Effector CD8-positive, alpha-beta T cell (primary cell): ENCODE results near the gene ACSS1.

Source experiments
- DNase-seq: peaks from one replicate; lab custom pipeline; 2025; lab: John Stamatoyannopoulos, UW

ACSS1 gene

DNA sequence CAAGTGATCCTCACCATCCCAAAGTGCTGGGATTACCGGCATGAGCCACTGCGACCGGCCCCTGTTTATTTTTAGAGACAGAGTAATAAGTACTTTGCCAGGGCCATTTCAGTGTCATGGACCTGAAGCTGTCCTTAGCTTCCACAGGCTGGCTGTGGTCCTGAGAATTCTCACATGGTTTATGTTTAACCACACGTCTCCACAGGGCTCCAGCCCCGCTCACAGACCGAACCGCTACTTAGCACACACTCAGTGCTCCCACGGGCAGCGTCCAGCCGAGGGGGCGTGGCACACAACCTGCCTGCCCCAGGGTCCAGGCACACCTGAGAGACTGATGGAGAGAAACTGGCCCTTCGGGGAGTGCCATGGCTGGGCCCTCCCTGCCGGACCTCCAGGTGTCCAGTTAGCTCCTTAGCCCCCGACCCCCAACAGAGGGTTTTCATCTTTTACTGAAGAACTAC, 11.7 kb downstream of the ACSS1 start:
- no peak for DNase-seq

DNA sequence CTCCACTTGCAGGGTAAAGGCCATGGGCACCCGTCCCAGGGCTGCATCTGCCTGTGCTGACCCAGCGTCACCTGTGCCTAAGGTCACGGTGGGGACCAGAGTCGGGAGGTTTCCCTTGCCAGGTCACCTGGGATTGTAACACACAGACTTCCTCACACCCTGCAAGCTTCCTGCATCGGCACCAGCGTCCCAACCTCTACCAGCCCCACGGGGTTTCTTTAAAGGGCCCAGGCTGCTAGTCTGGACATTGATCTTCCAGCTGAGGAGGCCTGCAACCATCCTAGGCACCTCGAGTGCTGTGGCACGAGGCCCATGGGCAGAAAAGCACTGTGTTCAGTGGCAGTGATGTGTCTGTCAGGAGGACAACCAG, 12.6 kb downstream of the ACSS1 start:
- DNase-seq, result no peak

DNA sequence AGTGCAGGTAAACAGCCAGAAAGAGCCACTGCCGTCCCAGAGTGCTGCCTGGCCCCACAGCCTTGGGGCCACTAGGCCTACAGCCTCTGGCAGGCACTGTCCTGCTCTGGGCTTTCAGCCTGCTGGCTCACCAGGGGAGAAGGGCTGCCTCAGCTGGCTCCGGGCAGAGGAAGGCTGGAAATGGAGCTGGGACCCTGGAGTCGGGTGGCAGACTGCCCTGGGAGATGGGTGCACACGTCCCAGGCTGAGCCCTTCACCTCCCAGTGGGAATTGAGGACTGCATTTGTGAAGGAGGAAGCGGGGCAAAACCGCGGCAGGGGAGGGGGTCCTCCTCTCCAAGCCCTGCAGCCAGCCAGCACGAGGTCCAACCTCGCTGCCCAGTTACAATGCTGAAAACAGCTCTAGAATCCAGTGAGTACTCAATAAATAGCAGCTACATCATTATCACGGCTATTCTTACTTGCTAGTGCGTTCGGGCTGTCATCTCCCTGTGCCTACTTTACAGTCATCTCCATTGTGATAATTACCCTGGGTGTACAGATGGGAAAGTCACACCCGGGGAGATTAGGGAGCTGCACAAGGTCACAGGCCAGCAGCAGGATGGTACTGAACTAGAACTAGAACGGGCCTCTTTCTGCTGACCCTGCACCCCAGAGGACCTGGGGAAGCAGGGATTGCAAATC, 13.1 kb downstream of the ACSS1 start:
- DNase-seq, result no peak

DNA sequence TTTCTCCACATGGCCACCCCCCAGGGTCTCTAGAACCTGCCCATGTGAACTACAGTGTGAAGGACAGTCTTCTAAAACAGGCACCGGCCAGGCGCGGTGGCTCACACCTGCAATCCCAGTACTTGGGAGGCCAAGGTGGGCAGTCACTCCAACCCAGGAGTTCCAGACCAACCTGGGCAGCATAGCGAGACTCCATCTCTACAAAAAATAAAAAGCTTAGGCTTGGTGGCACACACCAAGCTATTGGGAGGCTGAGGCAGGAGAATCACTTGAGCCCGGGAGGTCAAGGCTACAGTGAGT, 13.7 kb downstream of the ACSS1 start:
- no peak for DNase-seq

DNA sequence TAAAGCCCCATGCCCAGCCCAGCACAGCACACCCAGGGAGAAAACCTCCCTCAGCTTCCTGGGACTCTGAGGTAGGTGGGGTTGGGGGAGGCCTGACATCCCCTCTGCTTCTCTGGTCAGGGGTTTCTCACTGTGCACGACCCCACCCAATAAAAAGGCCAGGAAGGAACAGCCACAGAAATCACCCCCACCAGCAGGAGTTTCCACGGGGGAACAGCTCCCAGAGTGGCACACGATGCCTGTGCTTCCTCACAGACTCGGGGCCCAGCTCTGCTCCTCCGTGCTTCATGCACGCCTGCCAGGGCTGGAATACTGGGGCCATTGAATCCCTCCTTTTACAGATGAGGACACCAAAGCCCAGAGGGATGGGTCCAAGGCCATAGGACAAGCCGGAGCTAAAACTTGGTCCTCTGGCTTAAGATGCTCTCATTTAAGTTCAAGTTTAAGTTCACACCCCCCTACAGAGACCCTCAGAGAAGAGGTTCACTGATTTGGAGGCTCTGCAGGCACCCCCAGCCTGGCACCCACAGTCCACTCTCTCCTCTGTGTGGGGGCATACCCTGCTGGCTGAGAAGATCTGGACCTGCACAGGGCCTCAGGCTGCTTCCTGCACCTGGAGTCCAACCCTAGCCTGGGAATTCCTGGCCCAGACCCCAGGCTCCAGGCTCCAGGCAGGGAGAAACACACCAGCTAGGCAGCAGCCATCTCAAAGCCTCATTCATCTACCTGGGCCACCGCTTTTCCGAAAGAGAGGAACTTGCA, 14.3 kb downstream of the ACSS1 start:
- no peak for DNase-seq

DNA sequence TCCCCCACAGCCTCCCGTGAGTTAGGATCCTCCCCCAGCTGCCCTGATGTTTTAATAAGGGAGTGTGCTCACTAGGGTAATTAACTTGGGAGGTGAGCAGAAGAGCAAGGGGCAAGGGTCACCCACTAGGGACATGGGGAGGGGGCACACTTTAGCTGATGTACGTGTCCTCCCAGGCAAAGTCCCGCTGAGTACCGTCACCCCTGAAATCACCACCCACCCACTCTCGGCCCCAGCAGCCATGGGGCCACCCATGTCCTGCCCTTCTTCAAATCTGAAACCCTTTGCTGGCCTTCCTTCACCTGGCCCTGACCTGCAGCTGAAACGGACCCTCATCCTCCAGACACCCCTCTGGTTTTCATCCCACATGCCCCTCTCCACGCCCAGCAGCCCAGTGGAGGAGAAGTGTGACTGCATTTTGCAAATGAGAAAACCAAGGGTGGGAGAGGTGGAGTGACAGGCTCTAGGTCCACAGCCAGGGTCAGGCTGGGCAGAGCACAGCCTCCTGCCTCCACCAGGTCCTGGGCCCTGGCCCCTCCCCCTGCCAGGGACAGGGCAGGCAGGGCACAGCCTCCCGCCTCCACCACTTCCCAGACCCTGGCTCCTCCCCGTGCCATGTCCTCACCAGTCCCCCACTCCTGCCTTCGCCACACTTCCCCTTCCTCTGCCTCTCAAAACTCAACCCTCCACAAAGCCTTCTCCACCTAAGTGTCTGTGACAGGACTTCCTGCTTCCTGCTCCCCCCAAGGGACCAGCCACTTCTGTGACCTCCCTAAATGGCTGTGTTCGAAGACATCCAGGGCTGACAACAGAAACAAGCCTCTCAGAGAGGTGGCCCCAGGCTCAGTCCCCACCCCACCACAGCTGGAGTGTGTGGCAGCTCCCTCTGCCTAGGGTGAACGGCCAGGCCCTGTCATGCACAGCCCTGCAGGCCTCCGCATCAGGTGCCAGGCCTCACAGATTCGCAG, 15.1 kb downstream of the ACSS1 start:
- peak; percentile 23 for DNase-seq

DNA sequence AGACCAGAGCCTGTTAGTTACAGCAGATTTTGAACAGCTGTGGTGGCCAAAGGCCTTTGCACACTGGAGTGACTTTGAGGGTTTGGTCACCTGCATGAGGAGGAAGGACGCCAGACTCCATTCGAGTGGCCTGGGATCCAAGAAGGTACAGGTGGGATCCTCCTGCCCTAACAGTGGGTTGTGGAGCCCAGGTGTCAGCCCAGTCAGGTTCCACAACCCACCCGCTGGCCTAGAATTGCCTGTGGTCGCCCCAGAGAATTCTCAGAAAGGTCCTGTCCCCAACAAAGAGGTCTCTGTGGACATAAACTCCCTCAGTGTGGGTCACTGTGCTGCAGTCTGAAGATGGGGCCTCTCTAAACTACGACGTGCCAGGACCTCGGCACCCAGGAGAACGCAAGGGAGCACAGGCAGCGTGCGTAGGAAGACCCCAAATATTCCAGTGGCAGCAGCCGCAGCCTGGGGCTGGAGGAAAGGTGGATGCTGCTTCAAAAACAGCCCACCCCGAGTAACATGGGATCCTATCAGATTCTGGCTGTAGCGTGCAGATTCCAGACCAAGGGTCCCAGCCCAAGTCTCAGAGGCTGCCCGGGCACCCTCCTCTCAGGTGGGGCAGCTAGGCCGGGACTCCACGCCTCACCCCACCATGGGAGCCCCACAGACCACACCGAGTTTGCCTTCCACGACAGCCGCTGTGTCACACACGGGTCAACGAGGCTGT, 16.0 kb downstream of the ACSS1 start:
- DNase-seq, result no peak

DNA sequence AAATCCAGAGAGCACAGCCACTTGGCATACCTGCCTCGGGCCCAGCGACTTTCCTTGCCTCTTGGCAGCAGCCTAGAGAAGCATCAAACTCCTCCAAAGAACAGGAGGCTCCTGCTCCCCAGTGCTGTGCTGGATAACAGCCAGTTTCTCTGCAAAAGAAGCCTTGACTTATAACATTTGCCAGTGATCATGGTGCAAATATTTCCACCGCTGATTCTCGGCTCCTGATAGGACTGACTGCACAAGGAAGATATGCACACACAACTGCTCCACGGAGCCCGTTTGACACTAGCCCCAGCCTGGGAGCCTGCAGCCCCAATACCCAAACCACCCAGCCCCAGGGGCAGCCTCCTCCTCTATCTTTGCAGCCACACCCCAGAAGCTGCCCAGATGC, 17.5 kb downstream of the ACSS1 start:
- DNase-seq, result no peak

DNA sequence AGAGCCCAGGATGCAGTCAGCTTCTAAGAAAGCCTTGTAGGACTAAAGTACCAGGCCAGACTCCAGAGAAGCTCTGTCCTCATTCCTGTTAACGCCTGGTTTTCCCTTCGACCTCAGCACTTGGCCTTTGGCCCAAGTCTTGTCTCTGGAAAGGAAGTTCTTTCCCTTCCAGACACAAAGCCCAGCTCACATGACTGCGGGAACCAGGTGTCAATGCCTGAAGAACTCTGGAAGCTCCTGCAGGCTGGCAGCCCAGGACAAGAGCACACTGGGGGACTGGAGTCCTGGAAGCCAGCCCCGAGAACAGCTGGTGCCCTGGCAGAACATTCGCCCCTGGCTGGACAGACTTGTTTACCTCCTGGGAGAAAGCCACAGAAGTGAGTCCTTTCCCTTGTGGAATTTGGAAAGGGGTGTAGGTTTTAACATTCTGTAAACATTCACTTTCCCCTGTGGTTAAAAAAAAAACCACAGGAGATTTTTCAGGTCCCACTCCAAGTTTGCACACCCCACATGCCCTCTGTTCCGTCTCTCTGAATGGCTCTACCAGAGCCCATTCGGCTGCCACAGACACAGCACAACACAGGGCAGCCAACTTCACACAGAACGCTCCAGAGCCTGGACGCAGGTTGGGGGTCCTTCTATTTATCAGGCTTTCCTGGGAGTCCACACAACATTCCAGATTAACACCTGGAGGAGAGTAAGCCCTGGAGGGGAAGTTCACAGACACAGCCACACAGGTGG, 18.1 kb downstream of the ACSS1 start:
- no peak for DNase-seq

DNA sequence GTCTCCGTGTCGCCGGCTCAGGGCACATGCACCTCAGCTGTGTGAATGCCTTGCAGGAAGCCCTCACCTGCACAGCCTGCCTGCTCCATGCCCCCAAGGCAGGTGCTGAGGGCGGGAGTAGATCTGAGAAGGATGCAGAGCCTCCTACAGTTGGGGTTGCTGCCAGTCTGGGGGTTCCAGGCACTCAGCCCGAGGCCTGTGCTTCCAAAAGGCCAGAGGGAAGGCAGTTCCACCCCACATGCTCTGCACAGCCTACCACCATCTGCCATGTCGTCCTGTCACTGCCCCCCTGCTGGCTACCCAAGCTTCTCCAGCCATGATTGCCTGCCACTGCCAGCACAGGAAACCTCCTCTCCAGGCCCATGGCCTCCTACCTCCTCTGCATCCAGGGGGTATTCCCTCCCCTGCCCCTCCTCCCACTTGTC, 19.3 kb downstream of the ACSS1 start:
- DNase-seq, result no peak

DNA sequence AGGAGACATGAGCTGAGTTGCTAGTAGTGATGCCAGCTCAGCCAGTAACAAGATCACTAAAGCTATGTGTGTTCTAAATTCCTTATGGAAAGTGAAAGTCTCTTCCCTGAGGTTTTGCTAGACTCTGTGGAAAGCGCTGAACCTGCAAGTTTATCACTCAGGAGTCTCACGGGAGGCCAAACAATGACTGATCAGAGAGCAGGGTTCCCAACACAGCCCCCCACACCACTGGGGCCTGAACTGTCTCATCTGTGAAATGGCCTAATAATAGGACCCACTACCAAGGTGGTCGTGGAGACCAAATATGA, 19.9 kb downstream of the ACSS1 start:
- DNase-seq, result no peak

DNA sequence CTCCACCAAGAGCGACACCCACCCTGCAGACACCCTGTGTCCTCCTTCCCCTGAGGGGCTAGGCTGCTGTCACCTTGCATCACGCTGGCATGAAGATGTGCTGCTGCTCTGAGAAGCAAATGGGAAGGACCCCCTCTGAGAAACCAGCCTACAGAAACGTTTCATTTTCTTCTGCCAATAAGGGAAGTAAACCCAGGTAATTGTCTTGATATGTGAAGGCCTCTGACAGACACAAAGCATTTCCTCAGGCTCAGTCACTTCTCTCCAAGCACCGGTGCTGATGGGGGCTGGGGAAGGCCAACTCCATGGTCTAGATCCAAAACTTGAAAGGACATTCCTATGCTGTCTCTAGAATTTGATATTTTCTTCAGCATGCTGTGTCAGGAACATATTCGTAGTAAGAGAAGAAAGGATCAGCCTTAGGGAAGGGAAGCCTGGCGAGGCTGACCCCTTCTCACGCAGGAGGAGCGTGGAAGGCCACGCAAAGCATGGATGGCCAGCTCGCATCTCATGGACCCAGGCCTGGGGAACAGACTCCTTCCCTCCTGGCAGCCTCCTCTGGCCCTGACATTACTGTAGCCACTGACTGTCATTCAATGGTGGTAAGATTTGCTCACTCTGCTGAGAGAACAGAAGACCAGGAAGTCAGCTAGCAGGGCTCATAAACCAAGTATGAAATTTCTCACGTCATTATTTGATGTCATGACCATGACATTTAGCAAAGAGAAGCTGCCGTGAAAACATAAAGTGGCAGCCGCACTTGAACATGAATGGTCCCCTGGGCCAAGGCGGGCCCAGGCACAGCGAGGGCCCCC, 20.4 kb downstream of the ACSS1 start:
- DNase-seq, result no peak

DNA sequence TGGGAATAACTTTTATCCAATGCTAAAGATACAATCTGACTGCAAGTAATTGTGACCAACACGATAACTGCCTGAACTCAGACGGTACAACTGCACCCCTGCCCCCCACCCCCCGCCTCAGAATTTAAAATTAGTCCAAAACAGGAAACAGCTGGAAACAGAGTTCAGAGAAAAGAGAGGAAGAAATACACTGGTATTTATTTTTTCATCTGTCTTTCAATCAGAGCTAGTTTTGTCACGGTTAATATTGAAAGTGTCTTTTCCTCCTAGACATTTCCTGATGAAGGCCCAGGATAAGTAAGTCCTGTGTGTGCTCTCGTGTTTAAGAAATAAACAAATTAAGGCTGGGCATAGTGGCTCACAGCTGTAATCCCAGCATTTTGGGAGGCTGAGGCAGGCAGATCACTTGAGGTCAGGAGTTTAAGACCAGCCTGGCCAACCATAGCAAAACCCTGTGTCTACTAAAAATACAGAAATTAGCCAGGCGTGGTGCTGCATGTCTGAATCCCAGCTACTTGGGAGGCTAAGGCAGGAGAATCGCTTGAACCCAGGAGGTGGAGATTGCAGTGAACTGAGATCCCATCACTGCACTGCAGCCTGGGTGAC, 21.5 kb downstream of the ACSS1 start:
- no peak for DNase-seq

DNA sequence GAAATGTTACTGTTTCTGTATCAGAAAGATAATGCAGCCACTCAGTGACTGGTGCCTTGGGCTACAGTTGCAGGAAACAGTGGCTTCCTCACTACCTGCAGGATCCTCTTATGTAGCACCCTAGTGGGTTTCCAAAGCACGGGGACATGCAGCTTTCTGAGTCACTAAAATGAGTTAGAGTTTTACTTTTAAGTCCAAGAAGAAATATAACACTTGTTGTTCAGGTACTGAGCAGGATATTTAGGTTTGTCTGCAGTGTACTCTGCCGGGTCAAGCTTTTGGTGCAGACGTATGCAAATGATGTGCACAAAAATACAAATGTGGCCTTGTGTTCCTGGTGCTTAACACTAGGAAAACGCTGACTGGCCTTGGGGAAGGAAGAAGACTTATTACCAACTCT, 22.0 kb downstream of the ACSS1 start:
- DNase-seq, result no peak

DNA sequence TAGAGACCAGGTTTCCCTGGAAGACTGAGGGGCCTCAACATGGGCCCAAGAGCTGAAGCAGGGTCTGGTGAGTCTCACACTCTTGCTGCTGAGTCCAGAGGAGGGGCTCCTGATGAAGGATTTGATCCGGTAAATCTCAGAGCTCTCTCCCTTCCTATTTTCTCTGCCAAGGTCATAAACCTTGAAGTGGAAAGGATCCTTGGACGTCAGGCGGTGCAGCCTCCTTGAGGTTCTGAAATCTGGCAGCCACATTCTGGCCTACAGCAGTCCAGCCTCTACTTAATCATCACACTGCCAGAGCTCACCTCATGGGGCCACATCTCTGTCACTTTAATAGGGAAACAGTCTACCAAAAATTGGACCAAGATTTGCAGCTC, 24.0 kb downstream of the ACSS1 start:
- DNase-seq, result no peak

DNA sequence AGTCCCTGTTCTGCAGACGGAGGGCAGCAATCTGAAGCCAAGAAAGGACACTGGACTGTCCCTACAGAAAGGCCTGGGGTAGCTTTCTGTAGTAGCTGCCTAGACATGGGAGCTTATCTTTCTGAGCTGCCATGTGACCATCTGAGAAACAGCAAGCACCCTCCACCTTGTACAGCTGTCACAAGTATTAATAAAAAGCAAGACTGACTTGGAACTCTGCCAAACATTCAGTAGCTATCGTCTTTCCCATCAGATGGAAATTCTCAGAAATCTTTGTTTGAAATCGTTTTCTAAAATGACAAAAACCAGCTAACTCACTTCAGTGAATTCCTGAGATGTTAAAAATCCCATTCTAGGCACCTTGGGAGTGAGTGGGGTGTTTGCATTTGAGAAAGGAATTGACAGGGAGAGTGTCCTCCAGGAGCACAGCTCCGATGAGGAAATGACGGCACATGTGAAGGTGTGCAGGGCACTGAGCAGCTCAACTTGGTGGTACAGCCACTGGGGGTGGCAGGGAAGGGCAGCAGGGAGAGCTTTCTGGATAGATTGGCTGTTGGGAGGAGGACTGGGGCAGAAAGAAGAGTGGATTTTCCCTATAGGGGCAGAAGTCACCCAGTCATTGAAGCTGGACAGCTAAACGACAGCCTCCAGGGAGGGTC, 24.5 kb downstream of the ACSS1 start:
- no peak for DNase-seq

DNA sequence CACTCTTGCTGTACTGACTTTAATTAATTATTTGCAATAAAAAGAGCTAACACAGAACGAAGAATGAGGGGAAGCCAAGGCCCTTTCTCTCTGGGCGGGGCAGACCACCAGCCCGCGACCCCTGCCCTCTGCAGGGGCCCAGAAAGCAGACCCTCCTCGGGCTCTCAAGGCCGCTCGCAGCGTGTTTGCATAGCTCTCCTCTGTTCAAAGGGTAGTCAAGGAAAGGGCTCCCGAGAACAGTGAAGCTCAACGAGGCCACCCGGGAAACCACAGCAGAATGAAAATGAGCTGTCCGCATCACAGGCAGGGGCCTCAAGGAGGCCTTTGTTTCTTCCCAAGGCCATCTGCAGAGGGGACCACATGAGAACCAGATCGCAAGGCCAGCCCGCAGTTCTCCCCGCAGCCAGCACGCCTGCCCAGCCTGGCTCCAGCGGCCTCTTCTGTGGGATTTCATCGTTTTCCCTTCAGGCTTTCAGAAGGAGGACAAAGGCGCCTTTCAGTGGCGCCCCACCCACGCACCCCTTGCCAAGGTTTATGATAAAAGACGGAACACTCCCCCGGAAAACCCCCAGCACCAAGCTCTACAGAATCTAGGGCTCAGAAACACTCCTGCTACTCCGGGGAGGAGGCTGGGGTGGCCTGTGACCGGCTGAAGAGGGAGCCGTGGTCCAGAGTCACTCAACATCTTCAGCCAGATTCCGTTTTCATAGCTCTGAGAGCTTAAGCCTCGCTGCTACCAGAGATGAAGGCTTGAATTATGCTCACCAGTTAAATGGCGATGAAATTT, 25.3 kb downstream of the ACSS1 start:
- DNase-seq, result no peak

DNA sequence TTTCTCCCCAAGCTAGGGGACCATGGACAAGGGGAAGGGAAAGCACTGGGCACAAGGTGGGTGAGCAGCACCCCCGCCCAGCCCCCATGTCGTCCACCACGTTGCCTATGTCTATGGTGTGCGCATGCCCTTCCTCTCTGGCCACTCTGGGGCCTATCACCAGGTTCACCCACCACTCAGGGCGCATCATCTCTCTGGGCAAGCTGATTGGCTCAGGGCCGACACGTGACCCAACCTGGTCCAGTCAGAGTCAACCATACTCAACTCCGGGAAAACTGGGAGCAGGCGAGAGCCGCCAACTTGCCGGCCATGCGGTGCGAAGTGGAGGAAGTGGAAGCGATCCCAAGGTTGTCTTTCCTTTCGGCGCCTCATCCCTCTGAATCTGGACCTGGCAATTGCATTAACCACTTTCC, 25.9 kb downstream of the ACSS1 start:
- no peak for DNase-seq

DNA sequence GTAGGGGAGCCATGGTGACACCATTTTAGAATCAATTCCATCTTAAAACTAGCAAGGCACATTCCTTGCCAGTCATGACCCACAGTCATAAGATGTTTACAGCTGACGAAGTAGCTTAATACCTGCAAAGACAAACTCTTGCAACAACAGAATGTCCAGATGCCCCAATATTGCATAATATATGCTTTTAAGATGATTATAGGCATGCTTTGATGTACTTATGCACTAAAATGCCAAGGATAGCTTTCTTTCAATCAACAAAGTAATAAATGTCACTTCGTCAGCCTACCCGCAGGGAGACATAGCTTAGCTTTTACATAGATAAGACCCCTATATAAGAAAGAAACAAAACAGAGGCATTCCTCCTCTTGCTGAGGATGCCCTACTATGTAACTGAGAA, 26.7 kb downstream of the ACSS1 start:
- no peak for DNase-seq
